ENCODE measurements around the gene AMER3.

The AMER3 gene

DNA sequence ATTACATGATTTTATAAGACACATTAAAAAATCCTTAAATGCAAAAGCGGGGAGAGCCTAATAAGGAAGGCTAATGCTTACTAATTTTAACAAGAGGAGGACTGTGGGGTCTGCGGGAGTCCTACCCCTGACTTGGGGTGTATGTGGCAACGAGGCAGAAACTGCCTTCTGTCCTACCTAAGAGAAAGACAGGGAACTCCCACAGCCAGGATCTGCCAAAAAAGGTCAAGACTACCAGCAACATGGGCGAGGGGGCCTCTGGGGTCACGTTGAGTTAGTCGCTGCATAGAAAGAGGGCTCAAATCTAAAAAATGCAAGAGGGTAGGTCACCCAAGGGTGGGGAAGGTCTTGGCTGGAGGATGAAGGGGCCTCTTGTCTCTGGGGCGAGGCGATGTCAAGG lies 529 bp upstream of the AMER3 start:
- DNase-seq, result no peak

GRCh38 chr2:130756053-130756873 lies 923 bp downstream of the AMER3 start:
- peak; percentile 21 to 85 (median 79) for DNase-seq

DNA sequence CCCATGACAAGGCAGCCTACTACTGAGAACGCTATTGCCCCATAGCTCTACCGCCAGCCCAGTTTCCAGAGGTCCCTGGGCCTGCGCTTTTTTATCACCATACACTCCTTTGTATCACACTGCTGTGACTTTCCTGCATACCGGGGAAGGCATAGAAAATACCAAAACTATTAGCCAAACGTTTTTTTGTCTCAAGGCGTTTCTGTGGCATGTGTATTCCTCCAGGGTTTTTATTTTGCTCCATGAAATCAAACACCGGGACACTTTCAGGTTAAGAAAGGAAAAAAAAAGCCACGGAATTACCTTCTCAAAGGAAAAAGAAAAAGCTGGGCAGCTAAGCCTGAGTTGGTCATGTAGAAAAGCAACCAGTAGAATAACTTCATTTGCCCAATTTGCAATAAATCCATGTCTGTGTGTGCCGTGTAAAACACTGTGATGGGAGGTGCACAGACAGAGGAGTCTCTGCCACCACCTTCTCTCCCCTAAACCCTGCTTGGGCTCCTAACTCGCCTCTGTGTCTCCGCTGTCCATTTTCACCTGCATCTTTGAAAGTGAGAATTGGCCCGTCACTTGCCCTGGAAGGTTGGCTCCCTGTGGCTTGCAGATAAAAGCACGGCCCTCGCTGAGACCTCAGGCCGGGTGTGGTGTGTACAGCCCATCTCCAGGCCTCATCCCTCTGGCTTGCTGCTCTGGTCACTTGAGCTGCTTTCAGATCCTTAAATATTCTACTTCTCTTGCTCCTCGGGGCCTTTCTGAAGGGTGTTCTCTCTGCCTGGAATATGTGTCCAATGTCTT lies 1.7 kb downstream of the AMER3 start:
- DNase-seq, result peak in 1 of 3 experiments; percentile 43

- DNase-seq, result peak; percentile 1 to 62 (median 19)
Measured at GRCh38 chr2:130759906-130760753, 4.8 kb downstream of the AMER3 start.

- no peak for DNase-seq
Measured at GRCh38 chr2:130760754-130761751, 5.7 kb downstream of the AMER3 start.

DNA sequence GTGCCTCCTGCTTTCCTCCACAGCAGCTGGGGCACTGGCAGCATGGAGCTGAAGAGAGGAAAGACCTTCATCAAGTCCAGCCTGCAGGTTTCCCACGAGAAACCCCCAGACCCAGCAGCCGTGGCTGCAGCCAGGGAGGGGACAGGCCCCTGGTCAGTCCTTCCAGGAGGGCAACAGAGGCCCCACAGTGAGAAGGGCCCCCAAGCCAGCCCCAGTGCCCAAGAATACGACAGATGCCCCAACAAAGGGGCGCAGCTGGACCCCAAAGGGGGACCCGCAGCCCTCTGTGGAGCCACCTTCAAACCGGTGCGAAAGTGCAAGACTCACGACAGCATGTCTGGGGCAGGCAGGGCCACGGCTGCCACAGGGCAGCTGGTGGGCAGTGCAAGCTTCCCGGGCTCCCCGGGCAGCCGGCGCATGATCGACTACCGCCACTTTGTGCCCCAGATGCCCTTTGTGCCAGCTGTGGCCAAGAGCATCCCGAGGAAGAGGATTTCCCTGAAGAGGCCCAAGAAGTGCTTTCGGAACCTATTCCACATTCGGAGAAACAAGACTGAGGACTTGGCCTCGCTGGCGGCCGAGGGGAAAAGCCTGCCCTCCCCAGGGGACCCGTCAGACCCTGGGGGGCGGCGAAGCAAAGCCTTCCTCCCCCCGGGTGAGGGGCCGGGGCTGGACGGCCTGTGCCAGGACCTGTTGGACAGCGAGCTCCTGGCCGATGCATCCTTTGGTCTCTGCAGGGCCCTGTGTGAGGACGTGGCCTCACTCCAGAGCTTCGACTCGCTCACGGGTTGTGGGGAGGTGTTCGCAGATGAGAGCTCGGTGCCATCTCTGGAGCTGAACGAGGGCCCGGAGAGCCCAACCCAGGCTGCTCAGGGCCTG lies 6.9 kb downstream of the AMER3 start:
- DNase-seq, result no peak

GRCh38 chr2:130762910-130763385 lies 7.6 kb downstream of the AMER3 start:
- no peak for DNase-seq

GRCh38 chr2:130763405-130763804 lies 8.1 kb downstream of the AMER3 start:
- DNase-seq, result no peak

GRCh38 chr2:130764035-130764820 lies 8.9 kb downstream of the AMER3 start:
- DNase-seq, result no peak

DNA sequence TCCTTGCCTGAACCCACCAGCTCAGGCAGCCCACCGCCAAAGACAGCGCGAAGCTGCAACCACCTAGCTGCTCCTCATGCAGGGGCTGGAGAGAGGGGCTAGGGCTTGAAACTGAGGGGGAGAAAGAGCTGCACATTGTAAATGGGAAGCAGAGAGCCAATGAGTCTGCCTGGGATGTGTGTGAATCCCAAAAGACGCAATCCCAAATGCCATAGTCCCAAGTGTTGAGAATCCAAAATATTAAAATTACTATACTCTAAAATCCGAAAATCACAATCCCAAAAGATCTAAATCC lies 9.4 kb downstream of the AMER3 start:
- DNase-seq, result no peak

DNA sequence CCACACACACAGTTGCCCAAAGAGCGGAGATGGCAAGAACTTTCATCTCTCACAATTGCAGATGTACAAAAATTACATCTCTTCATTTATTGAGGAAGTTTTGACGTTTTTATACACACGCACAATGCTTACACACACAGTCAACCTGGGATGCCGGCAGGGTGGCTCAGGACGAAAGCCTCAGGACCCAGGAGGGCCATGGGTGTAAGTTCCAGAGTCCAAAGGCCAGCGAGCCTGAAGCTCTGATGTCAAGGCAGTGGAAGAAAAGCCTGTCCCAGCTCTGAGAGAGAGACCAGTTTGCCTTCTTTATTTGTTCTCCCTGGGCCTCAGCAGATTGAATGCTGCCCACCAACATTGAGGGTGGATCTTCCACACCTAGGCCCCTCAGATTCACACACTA lies 10.1 kb downstream of the AMER3 start:
- DNase-seq, result no peak

DNA sequence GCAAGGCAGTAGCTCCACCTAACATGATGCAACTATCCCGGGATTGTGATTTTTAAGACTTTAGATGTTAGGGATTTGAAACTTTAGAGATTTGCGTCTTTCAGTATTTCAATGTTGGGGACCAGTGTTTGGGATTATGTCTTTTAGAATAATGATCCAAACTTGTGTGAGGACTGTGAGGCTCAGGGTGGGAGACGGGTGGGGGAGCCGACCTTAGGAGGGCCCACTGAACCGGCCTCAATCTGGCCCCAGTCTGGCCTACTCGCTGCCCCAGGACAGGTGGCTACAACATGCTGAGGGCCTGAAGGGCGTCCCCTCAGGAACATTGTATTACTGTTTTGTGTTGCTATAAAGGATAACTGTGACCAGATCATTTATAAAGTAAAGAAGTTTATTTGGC lies 10.7 kb downstream of the AMER3 start:
- DNase-seq, result no peak

DNA sequence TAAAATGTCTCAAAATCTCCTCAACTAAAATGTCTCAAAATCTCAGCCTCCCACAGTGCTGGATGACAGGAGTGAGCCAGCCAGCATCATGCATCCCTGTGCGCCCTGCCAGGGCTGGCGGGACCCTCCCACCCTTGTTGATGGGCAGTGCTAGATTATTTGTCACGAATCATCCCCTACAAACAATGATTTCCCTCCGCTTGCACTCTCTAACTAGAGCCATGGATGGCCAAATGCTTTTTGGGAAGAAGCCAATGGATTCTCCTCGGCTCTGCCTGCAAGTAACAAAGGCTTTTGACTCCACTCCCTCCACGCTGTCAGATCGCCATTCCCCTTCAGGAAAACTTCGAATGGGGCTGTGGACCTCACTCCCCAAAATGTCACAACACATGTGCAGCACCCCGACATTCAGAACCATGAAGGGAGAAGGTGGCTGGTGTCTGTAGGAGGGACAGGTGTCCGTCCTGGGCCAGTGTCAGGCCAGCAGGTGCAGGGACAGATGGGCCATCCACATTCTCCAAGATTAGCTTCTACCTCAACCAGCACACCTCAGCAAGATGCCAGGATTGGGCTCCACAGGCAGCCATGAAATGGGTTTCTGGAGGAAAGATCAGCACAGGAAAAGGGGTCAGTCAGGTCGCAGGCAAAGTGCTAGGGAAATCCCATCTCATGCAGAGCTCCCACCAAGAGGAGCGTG lies 11.5 kb downstream of the AMER3 start:
- no peak for DNase-seq

DNA sequence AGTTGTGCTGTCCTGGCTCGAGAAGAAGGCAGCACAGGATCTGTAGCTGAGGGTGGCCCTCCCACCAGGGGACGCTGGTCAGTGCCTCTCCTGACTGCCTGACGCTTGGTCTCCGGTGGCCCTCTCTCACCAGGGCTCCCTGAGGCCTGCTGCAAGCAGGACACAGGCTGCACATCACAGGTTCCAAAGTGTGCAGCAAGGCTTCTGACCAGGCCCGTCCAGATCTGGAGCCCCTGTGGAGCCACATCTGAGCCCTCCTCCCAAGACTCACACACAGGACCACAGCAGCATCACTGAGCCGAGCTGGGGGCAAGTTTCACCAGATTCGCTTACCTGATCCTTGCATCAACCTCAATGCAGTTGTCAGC lies 12.1 kb downstream of the AMER3 start:
- no peak for DNase-seq

DNA sequence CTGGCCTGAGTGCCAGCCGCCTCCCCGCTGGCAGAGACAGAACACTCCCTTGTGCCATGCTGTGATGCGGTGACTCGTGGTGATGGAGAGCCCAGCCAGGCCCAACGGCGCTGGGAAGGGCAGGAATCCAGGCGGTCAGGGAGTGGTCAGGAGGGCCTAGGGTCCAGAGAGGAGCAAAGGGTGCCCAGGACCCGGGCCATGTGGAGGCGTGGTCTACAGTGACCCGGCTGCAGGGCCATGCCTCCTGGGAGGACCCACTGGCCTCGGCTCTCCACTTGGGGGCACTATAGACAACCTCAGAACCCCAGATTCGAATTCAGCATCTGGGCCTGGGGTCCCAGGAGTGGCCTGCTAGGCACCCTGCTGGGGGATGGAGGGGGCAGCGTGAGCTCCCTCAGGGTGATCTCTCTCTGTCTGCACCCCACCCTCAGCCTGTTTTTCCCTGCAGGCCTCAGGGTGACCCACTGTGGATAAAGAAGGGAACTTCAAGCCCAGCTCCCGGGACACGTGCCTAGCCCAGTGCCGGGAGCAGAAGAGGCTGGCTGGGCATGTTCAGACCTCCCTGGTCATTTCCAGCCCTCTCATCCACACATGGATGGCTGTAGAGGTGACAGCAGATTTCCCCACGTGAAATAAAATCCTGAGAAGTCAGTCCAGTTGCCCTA lies 13.0 kb downstream of the AMER3 start:
- no peak for DNase-seq

DNA sequence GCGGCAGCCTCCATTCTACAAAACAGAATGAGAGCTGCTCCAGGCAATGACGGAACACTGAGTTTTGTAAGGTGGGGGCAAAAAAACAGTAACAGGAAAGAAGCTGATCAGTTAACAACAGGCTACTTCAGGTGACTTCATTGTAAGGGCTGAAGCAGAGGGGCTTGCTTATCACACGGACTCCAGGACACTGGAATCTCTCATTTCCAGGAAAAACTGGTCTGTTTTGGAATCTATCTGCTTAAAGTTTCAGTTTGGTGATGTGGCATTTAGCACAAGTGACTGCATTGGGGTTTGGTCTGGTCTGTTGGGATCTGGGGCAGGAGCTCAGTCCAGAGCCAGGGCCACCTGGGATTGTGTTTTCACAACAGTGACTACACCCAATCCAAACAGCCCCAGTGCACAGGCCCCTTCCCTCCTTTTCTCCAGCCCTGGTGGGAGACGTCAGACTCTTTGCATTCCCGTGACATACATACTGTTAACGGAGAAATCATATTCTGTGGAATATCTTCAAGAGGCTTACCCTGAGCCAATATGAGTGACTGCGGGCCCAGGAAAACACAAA lies 14.1 kb downstream of the AMER3 start:
- DNase-seq, result no peak

DNA sequence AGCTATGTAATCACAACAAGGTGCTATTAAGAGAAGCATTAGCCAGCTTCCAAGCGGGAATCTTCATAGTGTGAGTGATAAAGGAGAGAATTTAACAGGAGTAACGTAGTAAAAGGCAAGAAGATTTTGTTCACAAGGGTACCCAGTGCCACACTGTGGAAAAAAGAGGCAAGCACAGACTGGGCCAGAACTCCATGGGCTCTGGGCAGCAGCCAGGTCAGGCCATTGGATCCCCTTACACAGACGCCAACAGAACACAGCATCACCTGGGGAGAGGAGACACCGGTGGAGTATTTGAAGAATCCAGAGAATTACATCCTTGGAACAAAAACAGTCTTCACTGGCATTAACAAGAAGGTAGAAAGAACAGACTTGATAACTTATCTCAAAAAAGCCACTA lies 21.2 kb downstream of the AMER3 start:
- DNase-seq, result peak in 1 of 3 experiments; percentile 45

- DNase-seq, result no peak
Measured at GRCh38 chr2:130778781-130779180, 23.4 kb downstream of the AMER3 start.

Data from NCI-H1417 (cell line).